Esophagus muscularis mucosa (tissue), 4 donors: ENCODE data around the gene ATPAF1. TPM values are rescaled to one million over a fixed set of nuclear protein-coding genes. Genes with fewer than 3 reads are reported as not detected.
"Not testable (repeated sequence)": the region's sequence is repeated elsewhere in the genome, so short reads cannot be mapped to it uniquely, and the experiment has no call there.

Source experiments
- DNase-seq: peaks from one replicate; pipeline ENCODE4 v3.0.0-alpha.2; 2017; ENCODE audit errors: extremely low spot score
- H3K27ac ChIP-seq, 4 donors: fragments of 200-600 bp; sonication (generic); replicated peaks in 1 of 4; 1 replicate in 3 of 4; 2 replicates in 1 of 4; pipeline ENCODE4 v1.5.1; 2016 to 2019; ENCODE audit warnings: mild to moderate bottlenecking in 1 of 4
- H3K27me3 ChIP-seq, 4 donors: fragments of 200-600 bp; sonication (generic); one replicate each; pipeline versions ENCODE4 v1.5.1 to v1.6.0; 2016 to 2019
- H3K36me3 ChIP-seq, 4 donors: fragments of 200-600 bp; sonication (generic); one replicate each; pipeline ENCODE4 v1.5.1; 2016 to 2019
- H3K4me1 ChIP-seq, 4 donors: fragments of 200-600 bp; sonication (generic); one replicate each; pipeline ENCODE4 v1.5.1; 2016 to 2019
- H3K4me3 ChIP-seq, 4 donors: fragments of 200-600 bp; sonication (generic); 1 replicate in 2 of 4; 2 replicates in 2 of 4; pipeline ENCODE4 v1.5.1; 2016 to 2019; ENCODE audit warnings: mild to moderate bottlenecking in 4 of 4, moderate library complexity in 1 of 4
- H3K9me3 ChIP-seq, 4 donors: fragments of 200-600 bp; sonication (generic); 1 replicate in 3 of 4; 2 replicates in 1 of 4; pipeline ENCODE4 v1.5.1; 2016 to 2019
- EP300 ChIP-seq: sonication (generic); formaldehyde crosslinking; IDR thresholded peaks from one replicate; pipeline ENCODE4 v1.6.1; 2017; ENCODE audit warnings: antibody characterized with exemption
- POLR2A ChIP-seq: fragments of 450-650 bp; IDR thresholded peaks from one replicate; pipeline ENCODE4 v1.6.1; 2017; ENCODE audit warnings: antibody characterized with exemption, moderate library complexity, mild to moderate bottlenecking, low read depth
- POLR2AphosphoS5 ChIP-seq, 2 donors: sonication (generic); formaldehyde crosslinking; IDR thresholded peaks; one replicate each; pipeline ENCODE4 v1.6.1; 2017; ENCODE audit warnings: antibody characterized with exemption in 2 of 2
- WGBS: methylation state at CpG from one replicate; pipeline ENCODE4 v1.1.5; 2018; 5-methylcytosine and 5-hydroxymethylcytosine counted together
- intact Hi-C: fragments of 100-400 bp; cut with DNase I; formaldehyde crosslinking; loops from one replicate; pipeline ENCODE4 v1.15.1; 2023
- total RNA-seq, 4 donors: library from RNA; depleted of rRNA; stranded (reverse); fragments of >200 nt; gene quantifications; one replicate each; pipeline versions ENCODE4 v1.1.0 to v1.2.1, GENCODE V29; 2016
- TF ChIP-seq, protein P1 (sequence below), 3 experiments: fragments of 200-600 bp in 2 of 3; fragments of 450-650 bp in 1 of 3; sonication (generic) in 2 of 3; IDR thresholded peaks; one replicate each; pipeline ENCODE4 v1.5.1; 2017 to 2019; ENCODE audit warnings: antibody characterized with exemption in 3 of 3, mild to moderate bottlenecking in 2 of 3, moderate library complexity in 1 of 3

Gene ATPAF1
- total RNA-seq, 4 donors from 2014 or later, result 64.4 to 88.0 (median 68.5) TPM

DNA sequence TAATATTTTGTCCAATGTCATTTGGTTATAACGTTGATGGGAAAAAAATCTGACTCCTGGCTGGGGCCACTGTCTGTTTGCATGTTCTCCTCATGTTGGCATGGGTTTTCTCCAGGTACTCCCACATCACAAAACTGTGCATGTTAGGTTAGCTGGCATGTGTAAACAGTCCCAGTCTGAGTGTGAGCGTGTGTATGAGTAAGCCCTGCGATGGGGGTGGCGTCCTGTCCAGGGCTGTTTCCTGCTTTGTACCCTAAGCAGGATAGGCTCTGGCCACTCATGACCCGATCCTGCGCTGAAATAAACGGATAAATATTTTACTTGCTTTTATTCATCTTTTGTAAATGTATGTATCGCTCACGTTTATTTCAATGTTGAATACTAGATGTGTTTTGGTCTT lies 37.2 kb upstream of the ATPAF1 start:
- intact Hi-C loops, result no loop called here
- no peak for DNase-seq
- Histone ChIP-seq H3K4me3 (no peak overlapping the region), H3K27ac (no peak overlapping the region), H3K9me3 (no peaks in the 10 kb centered on the region), H3K36me3 (peaks cover 12 to 73% (median 52%) of the 10 kb centered on the region in 4 donors), H3K4me1 (peaks cover 0 to 9% (median 2%) of the 10 kb centered on the region in 4 donors), H3K27me3 (no peaks in the 10 kb centered on the region)
- TF ChIP-seq EP300, result no peak
- 84% methylated on average over 9 of the region's 9 CpGs for WGBS

DNA sequence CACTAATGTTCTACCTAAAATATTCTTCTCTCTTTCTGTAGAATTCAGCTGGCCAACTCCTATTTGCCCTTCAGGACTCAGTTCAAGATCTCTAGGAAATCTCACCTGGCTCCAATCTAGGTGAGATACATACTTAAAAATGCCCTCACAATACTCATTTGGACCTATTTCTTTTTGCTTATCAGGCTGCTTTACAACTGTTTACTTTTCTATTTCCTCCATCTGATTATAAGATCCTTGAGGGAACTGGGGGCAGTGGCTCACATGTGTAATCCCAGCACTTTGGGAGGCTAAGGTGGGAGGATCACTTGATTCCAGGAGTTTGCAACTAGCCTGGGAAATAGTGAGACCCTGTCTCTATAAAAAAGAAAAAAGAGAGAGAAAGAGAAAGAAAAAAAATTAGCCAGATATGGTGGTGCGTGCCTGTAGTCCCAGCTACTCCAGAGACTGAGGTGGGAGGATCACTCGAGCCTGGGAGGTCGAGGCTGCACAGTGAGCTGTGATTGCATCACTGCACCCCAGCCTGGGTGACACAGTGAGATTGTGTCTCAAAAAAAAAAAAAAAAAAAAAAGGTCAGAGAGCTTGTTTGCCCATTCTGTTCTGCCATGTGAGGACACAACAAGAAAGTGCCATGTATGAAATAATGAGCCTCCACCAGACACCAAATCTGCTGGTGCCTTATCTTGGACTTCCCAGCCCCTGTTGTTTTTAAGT lies 35.9 kb upstream of the ATPAF1 start:
- no peak for DNase-seq
- no peaks in the 10 kb centered on the region for H3K27me3 ChIP-seq
- TF ChIP-seq POLR2A (no peak), POLR2AphosphoS5 (IDR thresholded peaks at IDR 0.05) (no peak), EP300 (no peak)
- TF ChIP-seq, protein P1, sequence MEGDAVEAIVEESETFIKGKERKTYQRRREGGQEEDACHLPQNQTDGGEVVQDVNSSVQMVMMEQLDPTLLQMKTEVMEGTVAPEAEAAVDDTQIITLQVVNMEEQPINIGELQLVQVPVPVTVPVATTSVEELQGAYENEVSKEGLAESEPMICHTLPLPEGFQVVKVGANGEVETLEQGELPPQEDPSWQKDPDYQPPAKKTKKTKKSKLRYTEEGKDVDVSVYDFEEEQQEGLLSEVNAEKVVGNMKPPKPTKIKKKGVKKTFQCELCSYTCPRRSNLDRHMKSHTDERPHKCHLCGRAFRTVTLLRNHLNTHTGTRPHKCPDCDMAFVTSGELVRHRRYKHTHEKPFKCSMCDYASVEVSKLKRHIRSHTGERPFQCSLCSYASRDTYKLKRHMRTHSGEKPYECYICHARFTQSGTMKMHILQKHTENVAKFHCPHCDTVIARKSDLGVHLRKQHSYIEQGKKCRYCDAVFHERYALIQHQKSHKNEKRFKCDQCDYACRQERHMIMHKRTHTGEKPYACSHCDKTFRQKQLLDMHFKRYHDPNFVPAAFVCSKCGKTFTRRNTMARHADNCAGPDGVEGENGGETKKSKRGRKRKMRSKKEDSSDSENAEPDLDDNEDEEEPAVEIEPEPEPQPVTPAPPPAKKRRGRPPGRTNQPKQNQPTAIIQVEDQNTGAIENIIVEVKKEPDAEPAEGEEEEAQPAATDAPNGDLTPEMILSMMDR (IDR thresholded peaks at IDR 0.05), result no peak
- no peak overlapping the region for H3K4me3 ChIP-seq
- intact Hi-C loops, result no loop called here
- H3K36me3 ChIP-seq, result peaks cover 12 to 82% (median 52%) of the 10 kb centered on the region in 4 donors
- no peak overlapping the region for H3K27ac ChIP-seq
- H3K4me1 ChIP-seq, result peaks cover 0 to 9% (median 3%) of the 10 kb centered on the region in 4 donors
- 91% methylated on average over 3 of the region's 3 CpGs for WGBS
- H3K9me3 ChIP-seq, result no peaks in the 10 kb centered on the region

DNA sequence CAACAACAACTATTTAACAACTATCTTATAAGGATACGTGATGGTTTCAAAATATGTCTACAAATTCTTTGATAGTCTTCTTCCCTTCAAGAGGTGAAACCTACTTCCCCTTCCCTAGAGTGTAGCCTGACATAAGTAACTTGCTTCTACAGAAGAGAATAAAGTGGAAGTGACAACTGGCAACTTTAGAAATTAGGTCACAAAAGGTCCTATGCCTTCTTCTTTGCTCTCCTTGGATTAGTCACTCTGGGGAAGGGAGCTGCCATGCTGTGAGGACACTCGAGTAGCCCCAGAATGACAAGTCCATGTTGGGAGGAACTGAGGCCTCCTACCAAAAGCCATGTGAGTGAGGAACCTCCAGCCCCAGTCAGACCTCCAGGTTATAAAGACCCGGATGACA lies 31.5 kb upstream of the ATPAF1 start:
- no peaks in the 10 kb centered on the region for H3K9me3 ChIP-seq
- DNase-seq, result no peak
- peaks cover 7 to 91% (median 50%) of the 10 kb centered on the region in 4 donors for H3K36me3 ChIP-seq
- H3K27ac ChIP-seq, result no peak overlapping the region
- TF ChIP-seq, protein P1 (IDR thresholded peaks at IDR 0.05), result no peak
- TF ChIP-seq EP300 (no peak), POLR2AphosphoS5 (IDR thresholded peaks at IDR 0.05) (no peak), POLR2A (no peak)
- intact Hi-C loops, result no loop called here
- H3K4me1 ChIP-seq, result peaks cover 0 to 9% (median 4%) of the 10 kb centered on the region in 4 donors
- WGBS, result 59% methylated on average over 3 of the region's 3 CpGs
- H3K4me3 ChIP-seq, result no peak overlapping the region
- H3K27me3 ChIP-seq, result no peaks in the 10 kb centered on the region

DNA sequence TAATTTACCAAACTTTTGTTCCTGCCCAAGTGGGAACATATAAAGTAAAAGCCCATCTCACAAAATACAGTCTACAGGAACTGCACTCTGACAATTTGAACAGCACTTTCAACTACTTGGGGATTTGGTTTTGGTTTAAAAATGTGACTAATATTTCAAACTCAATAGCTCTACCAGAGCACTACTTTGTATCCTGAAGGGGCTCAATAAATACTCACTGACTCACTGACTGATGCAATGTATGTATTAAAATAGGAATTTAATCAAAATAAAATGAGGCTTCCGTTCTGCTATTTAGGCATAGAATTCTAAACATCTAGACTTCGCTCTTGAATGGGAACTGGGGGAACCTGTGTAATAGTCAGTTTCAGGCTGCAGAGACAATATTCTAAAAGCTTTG lies 28.9 kb upstream of the ATPAF1 start:
- DNase-seq, result no peak
- no peak for TF ChIP-seq EP300
- TF ChIP-seq, protein P1 (IDR thresholded peaks at IDR 0.05), result no peak
- no peak for TF ChIP-seq POLR2A
- no peak for TF ChIP-seq POLR2AphosphoS5 (IDR thresholded peaks at IDR 0.05)
- Histone ChIP-seq H3K36me3 (peaks cover 7 to 69% (median 33%) of the 10 kb centered on the region in 4 donors), H3K27ac (no peak overlapping the region), H3K27me3 (no peaks in the 10 kb centered on the region), H3K4me1 (peaks cover 3 to 22% (median 14%) of the 10 kb centered on the region in 4 donors), H3K9me3 (no peaks in the 10 kb centered on the region), H3K4me3 (no peak overlapping the region)
- intact Hi-C loops, result no loop called here
- 95% methylated on average over 2 of the region's 2 CpGs for WGBS

DNA sequence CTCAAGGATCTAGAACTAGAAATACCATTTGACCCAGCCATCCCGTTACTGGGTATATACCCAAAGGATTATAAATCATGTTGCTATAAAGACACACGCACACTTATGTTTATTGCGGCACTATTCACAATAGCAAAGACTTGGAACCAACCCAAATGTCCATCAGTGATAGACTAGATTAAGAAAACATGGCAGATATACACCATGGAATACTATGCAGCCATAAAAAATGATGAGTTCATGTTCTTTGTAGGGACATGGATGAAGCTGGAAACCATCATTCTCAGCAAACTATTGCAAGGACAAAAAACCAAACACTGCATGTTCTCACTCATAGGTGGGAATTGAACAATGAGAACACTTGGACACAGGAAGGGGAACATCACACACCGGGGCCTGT lies 26.5 kb upstream of the ATPAF1 start:
- WGBS, result 95% methylated on average over 4 of the region's 4 CpGs
- H3K27ac ChIP-seq, H3K4me3 ChIP-seq, DNase-seq, H3K9me3 ChIP-seq, H3K27me3 ChIP-seq, intact Hi-C loops: not testable (repeated sequence)
- H3K4me1 ChIP-seq, result peaks cover 3 to 23% (median 17%) of the 10 kb centered on the region in 4 donors
- H3K36me3 ChIP-seq, result peaks cover 26 to 74% (median 49%) of the 10 kb centered on the region in 4 donors
